Hepatocyte (in vitro differentiated cells): ENCODE measurements around the gene SLC22A13. TPM values are rescaled to one million over a fixed set of nuclear protein-coding genes. Genes with fewer than 3 reads are reported as not detected.
A peak's percentile ranks its signal among the peaks of the same experiment; 100 is the strongest.
"Not testable (repeated sequence)": the region's sequence is repeated elsewhere in the genome, so short reads cannot be mapped to it uniquely, and the experiment has no call there.

Source experiments
- DNase-seq: peaks from one replicate; pipeline ENCODE4 v3.0.0-alpha.2; 2016; ENCODE audit warnings: low spot score
- H2AFZ ChIP-seq: fragments of 200-600 bp; sonication (generic); 2 replicates; pipeline ENCODE4 v1.6.0; 2016; ENCODE audit warnings: antibody characterized with exemption, mild to moderate bottlenecking
- H3K27ac ChIP-seq: fragments of 200-600 bp; sonication (generic); 2 replicates; pipeline ENCODE4 v1.5.1; 2016; ENCODE audit warnings: mild to moderate bottlenecking
- H3K27me3 ChIP-seq: fragments of 200-600 bp; sonication (generic); 2 replicates; pipeline ENCODE4 v1.6.1; 2016
- H3K36me3 ChIP-seq: fragments of 200-600 bp; sonication (generic); replicated peaks from 2 replicates; pipeline ENCODE4 v1.5.1; 2016; ENCODE audit warnings: low read depth; ENCODE audit not compliant: insufficient read depth
- H3K4me1 ChIP-seq: fragments of 200-600 bp; sonication (generic); 2 replicates; pipeline ENCODE4 v1.5.1; 2016; ENCODE audit warnings: mild to moderate bottlenecking, moderate library complexity; ENCODE audit not compliant: insufficient read depth
- H3K4me2 ChIP-seq: fragments of 200-600 bp; sonication (generic); 2 replicates; pipeline ENCODE4 v1.6.0; 2016
- H3K4me3 ChIP-seq: fragments of 200-600 bp; sonication (generic); 2 replicates; pipeline ENCODE4 v1.5.1; 2016; ENCODE audit warnings: mild to moderate bottlenecking
- H3K79me2 ChIP-seq: fragments of 200-600 bp; sonication (generic); 2 replicates; pipeline ENCODE4 v1.6.0; 2017; ENCODE audit warnings: mild to moderate bottlenecking
- H3K9me2 ChIP-seq: fragments of 200-600 bp; sonication (generic); replicated peaks from 2 replicates; pipeline ENCODE4 v1.6.0; 2017; ENCODE audit warnings: mild to moderate bottlenecking; ENCODE audit not compliant: insufficient read depth
- H3K9me3 ChIP-seq: fragments of 200-600 bp; sonication (generic); 2 replicates; pipeline ENCODE4 v1.5.1; 2016; ENCODE audit warnings: low read depth, mild to moderate bottlenecking
- H4K20me1 ChIP-seq: fragments of 200-600 bp; sonication (generic); 2 replicates; pipeline ENCODE4 v1.6.0; 2016; ENCODE audit warnings: mild to moderate bottlenecking; ENCODE audit not compliant: insufficient read depth, poor library complexity, severe bottlenecking
- EZH2 ChIP-seq: fragments of 200-600 bp; sonication (generic); IDR thresholded peaks from 2 replicates; pipeline ENCODE4 v1.6.1; 2016; ENCODE audit warnings: antibody characterized with exemption, mild to moderate bottlenecking, borderline replicate concordance
- EZH2phosphoT487 ChIP-seq: fragments of 200-600 bp; sonication (generic); IDR thresholded peaks from one replicate; pipeline ENCODE4 v1.6.1; 2018; ENCODE audit warnings: antibody characterized with exemption, mild to moderate bottlenecking, low read depth, moderate library complexity; ENCODE audit not compliant: unreplicated experiment, severe bottlenecking
- WGBS: methylation state at CpG from one replicate; pipeline ENCODE4 v1.1.6; 2016; ENCODE audit warnings: low lambda C conversion rate; ENCODE audit errors: missing lambda C conversion rate; 5-methylcytosine and 5-hydroxymethylcytosine counted together
- polyA plus RNA-seq: library from polyadenylated mRNA; unstranded; fragments of >200 nt; fragmentation: Nextera tagmentation; extraction: Ambion mirVana; gene quantifications from 2 replicates; pipeline ENCODE4 v1.2.1, GENCODE V29; 2016
- total RNA-seq: library from RNA; depleted of rRNA; stranded (reverse); fragments of >200 nt; gene quantifications from 2 replicates; pipeline ENCODE4 v1.2.3, GENCODE V29; 2014
- TF ChIP-seq, protein P1 (sequence below): fragments of 200-600 bp; sonication (generic); IDR thresholded peaks from 2 replicates; pipeline ENCODE4 v1.5.1; 2016; ENCODE audit warnings: antibody characterized with exemption, mild to moderate bottlenecking; ENCODE audit not compliant: poor library complexity

SLC22A13 gene
- total and polyA plus RNA-seq, 2 experiments from 2014 or later, result 0.77 TPM; not detected in 1

DNA sequence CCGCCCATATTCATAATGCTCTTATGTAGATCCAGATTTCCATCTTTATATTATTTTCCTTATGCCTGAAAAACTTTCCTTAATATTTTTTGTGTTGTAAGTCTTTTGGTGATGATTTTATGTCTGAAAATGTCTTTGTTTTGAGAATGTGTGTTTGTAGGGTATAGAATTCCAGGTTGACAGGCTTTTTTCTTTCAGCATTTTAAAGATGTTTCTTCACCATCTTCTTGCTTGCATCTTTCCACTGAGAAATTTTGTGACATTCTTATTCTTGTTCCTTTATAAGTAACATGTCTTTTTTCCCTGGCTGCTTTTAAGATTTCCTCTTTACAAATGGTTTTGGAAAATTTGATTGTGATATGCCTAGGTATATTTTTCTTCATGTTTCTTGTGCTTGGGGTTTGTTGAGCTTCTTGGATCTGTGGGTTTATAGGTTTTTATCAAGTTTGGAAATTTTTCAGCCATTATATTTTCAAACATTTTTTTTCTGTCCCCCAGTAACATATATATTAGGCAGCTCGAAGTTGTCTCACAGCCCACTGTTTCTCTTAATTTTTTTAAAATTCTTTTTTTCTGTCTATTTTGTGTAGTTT is 27.1 kb upstream of the SLC22A13 start:
- Histone ChIP-seq H3K9me3 (peaks cover 8% of the 10 kb centered on the region), H4K20me1 (no peaks in the 10 kb centered on the region), H3K4me1 (no peaks in the 10 kb centered on the region), H3K27ac (no peak overlapping the region), H3K36me3 (peaks cover 6% of the 10 kb centered on the region), H3K4me3 (no peak overlapping the region), H3K4me2 (no peak overlapping the region), H3K79me2 (no peaks in the 10 kb centered on the region), H3K27me3 (no peaks in the 10 kb centered on the region), H2AFZ (no peak overlapping the region), H3K9me2 (no peaks in the 10 kb centered on the region)
- no peak for DNase-seq
- TF ChIP-seq EZH2 (no peak), EZH2phosphoT487 (no peak)
- TF ChIP-seq, protein P1, sequence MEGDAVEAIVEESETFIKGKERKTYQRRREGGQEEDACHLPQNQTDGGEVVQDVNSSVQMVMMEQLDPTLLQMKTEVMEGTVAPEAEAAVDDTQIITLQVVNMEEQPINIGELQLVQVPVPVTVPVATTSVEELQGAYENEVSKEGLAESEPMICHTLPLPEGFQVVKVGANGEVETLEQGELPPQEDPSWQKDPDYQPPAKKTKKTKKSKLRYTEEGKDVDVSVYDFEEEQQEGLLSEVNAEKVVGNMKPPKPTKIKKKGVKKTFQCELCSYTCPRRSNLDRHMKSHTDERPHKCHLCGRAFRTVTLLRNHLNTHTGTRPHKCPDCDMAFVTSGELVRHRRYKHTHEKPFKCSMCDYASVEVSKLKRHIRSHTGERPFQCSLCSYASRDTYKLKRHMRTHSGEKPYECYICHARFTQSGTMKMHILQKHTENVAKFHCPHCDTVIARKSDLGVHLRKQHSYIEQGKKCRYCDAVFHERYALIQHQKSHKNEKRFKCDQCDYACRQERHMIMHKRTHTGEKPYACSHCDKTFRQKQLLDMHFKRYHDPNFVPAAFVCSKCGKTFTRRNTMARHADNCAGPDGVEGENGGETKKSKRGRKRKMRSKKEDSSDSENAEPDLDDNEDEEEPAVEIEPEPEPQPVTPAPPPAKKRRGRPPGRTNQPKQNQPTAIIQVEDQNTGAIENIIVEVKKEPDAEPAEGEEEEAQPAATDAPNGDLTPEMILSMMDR, result no peak
- 94% methylated on average over 2 of the region's 2 CpGs for WGBS

DNA sequence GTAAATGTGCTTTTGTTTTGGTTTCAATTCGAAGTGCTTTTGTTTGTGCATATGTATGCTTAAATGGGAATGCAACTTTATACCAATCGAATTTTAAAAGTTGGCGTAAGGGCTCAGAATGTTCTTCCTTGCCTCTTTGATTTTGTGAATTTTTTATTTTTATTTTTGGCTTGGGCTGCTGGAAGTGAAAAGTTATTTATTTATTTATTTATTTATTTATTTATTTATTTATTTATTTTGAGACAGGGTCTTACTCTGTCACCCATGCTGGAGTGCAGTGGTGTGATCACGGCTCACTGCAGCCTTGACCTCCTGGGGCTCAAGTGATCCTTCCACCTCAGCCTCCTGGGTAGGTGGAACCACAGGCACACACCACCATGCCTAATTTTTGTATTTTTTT is 22.8 kb upstream of the SLC22A13 start:
- not testable (repeated sequence) for H4K20me1 ChIP-seq, H2AFZ ChIP-seq, H3K79me2 ChIP-seq, H3K9me3 ChIP-seq, H3K4me3 ChIP-seq, H3K9me2 ChIP-seq, H3K27me3 ChIP-seq, DNase-seq, H3K4me2 ChIP-seq, H3K27ac ChIP-seq, H3K36me3 ChIP-seq, H3K4me1 ChIP-seq
- WGBS, result 98% methylated on average over 4 of the region's 4 CpGs

DNA sequence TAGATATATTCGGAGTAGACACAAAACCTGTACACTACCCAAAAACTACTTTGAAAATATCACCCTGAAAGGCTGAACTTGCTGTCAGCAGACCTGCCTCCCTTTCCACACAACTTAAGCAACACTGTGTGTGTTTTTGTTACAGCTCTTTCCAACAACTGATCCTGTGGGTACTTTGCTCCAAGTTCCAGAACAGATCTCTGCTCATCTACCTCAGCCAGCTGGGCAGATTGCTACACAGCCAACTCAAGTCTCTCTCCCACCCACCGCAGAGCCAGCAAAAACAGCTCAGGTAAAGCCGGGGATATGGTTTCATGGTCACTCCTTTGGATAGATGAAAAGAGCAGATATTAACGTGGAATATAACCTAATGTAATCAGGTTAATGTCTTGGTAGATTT is 19.7 kb upstream of the SLC22A13 start:
- no peaks in the 10 kb centered on the region for H3K36me3 ChIP-seq
- no peaks in the 10 kb centered on the region for H3K27me3 ChIP-seq
- no peaks in the 10 kb centered on the region for H3K4me1 ChIP-seq
- no peaks in the 10 kb centered on the region for H4K20me1 ChIP-seq
- no peak overlapping the region for H3K4me3 ChIP-seq
- DNase-seq, result no peak
- TF ChIP-seq, protein P1, result no peak
- no peak for TF ChIP-seq EZH2phosphoT487
- TF ChIP-seq EZH2, result no peak
- no peak overlapping the region for H2AFZ ChIP-seq
- no peaks in the 10 kb centered on the region for H3K79me2 ChIP-seq
- no peak overlapping the region for H3K27ac ChIP-seq
- no peaks in the 10 kb centered on the region for H3K9me2 ChIP-seq
- no peaks in the 10 kb centered on the region for H3K9me3 ChIP-seq
- no peak overlapping the region for H3K4me2 ChIP-seq
- 91% methylated on average over 4 of the region's 4 CpGs for WGBS

DNA sequence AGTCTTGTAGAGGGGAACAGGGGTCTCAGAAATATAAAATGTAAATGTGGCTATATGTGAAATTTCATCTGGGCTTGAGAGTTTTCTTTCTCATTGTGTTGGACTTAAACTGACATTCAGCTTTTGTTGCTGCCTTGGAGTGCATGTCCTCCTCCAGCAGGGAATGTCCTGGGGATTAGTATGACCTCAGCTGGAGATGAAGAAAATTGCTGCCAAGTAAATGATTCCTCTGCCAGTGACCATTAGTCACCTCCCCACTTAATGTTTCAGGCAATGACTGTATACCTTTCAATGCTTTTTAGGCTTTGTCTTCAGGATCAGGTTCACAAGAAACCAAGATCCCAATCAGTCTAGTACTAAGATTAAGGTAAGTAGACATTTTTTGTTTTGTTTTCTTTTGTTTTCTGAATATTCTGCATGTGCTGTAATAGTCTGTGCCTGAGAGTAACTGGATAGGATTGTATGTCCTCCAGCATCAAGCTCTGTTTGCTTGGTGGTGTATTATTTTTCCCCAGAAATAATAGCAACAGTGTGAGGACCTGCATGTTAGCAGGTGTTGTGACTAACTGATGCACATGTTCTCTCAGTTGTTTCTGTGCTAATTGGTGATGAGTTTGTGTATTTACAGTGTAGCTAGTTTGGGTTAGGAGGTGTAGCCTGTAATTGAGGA is 18.1 kb upstream of the SLC22A13 start:
- TF ChIP-seq, protein P1, result peak; percentile 17
- TF ChIP-seq EZH2phosphoT487, result no peak
- Histone ChIP-seq H3K79me2 (no peaks in the 10 kb centered on the region), H3K4me3 (no peak overlapping the region), H3K4me2 (no peak overlapping the region), H3K36me3 (no peaks in the 10 kb centered on the region), H3K9me3 (no peaks in the 10 kb centered on the region), H2AFZ (no peak overlapping the region), H3K4me1 (no peaks in the 10 kb centered on the region), H3K27me3 (no peaks in the 10 kb centered on the region), H3K27ac (no peak overlapping the region), H4K20me1 (no peaks in the 10 kb centered on the region), H3K9me2 (no peaks in the 10 kb centered on the region)
- DNase-seq, result peak; percentile 26
